Tibial nerve (tissue), 4 donors: Measurements from ENCODE around the gene ZNF185. TPM values are rescaled to one million over a fixed set of nuclear protein-coding genes. Genes with fewer than 3 reads are reported as not detected.

Experiments
- DNase-seq, 2 donors: peaks; one replicate each; pipeline ENCODE4 v3.0.0-alpha.2; 2019; ENCODE audit warnings: low spot score in 2 of 2
- H3K27ac ChIP-seq, 4 donors: fragments of 200-600 bp; sonication (generic) in 3 of 4; one replicate each; pipeline ENCODE4 v1.5.1; 2017 to 2019; ENCODE audit warnings: mild to moderate bottlenecking in 1 of 4
- H3K27me3 ChIP-seq, 2 donors: fragments of 200-600 bp; sonication (generic) in 1 of 2; one replicate each; pipeline versions ENCODE4 v1.5.1 to v1.6.0; 2017 to 2019
- H3K36me3 ChIP-seq, 3 donors: fragments of 200-600 bp; sonication (generic); one replicate each; pipeline ENCODE4 v1.5.1; 2018 to 2019
- H3K4me1 ChIP-seq, 4 donors: fragments of 200-600 bp; sonication (generic) in 3 of 4; one replicate each; pipeline ENCODE4 v1.5.1; 2017 to 2019
- H3K4me3 ChIP-seq, 4 donors: fragments of 200-600 bp; sonication (generic) in 3 of 4; one replicate each; pipeline ENCODE4 v1.5.1; 2017 to 2019; ENCODE audit warnings: mild to moderate bottlenecking in 1 of 4, moderate library complexity in 1 of 4
- H3K9me3 ChIP-seq, 4 donors: fragments of 200-600 bp; sonication (generic) in 3 of 4; one replicate each; pipeline ENCODE4 v1.5.1; 2017 to 2019
- CTCF ChIP-seq, 5 experiments: fragments of 200-600 bp in 3 of 5; fragments of 450-650 bp in 2 of 5; sonication (generic) in 3 of 5; IDR thresholded peaks; one replicate each; pipeline ENCODE4 v1.5.1; 2016 to 2019; ENCODE audit warnings: antibody characterized with exemption in 5 of 5, mild to moderate bottlenecking in 3 of 5, moderate library complexity in 2 of 5
- EP300 ChIP-seq, 2 donors: sonication (generic); formaldehyde crosslinking; IDR thresholded peaks; one replicate each; pipeline ENCODE4 v1.6.1; 2017; ENCODE audit warnings: antibody characterized with exemption in 2 of 2, mild to moderate bottlenecking in 1 of 2
- POLR2A ChIP-seq, 2 donors: fragments of 450-650 bp; IDR thresholded peaks; one replicate each; pipeline ENCODE4 v1.6.1; 2017; ENCODE audit warnings: antibody characterized with exemption in 2 of 2, mild to moderate bottlenecking in 2 of 2, moderate library complexity in 2 of 2
- whole genome bisulfite sequencing, 2 donors: methylation state at CpG; one replicate each; pipeline ENCODE4 v1.1.5; 2018; 5-methylcytosine and 5-hydroxymethylcytosine counted together
- total RNA-seq, 4 donors: library from RNA; depleted of rRNA; stranded (reverse); fragments of >200 nt; gene quantifications; one replicate each; pipeline ENCODE4 v1.1.0, GENCODE V29; 2016

The ZNF185 gene
- total RNA-seq, 4 donors from 2014 or later: 17.1 to 55.1 (median 28.6) TPM

DNA sequence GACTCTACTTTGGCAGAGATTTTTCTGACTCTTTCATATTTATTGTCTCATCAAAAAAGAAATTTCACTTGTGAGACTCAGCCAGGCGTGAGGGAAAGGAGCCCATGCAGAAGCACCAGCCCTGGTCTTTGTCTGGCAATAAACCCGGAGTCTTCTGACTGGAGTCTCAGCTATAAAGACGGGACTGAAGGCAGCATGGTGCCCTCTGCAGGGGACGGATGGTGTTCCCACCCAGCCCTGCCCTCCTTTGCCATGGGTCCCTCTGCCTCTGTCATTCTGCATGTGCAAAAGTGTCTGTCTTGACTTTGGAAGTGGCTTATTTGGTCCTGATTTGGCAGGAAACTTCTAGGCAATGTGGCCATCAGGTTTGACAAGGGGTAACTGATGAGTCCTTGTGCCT is 14.2 kb downstream of the ZNF185 start:
- 59 to 76% methylated on average over 3 to 4 of the region's 4 CpGs for WGBS, 2 donors
- Histone ChIP-seq H3K27me3 (no peaks in the 10 kb centered on the region), H3K4me3 (no peak overlapping the region), H3K27ac (no peak overlapping the region), H3K4me1 (no peaks in the 10 kb centered on the region), H3K36me3 (no peaks in the 10 kb centered on the region), H3K9me3 (no peaks in the 10 kb centered on the region)
- TF ChIP-seq EP300 (IDR thresholded peaks at IDR 0.05) (no peak), POLR2A (IDR thresholded peaks at IDR 0.05) (no peak), CTCF (IDR thresholded peaks at IDR 0.05) (no peak)
- DNase-seq: no peak

DNA sequence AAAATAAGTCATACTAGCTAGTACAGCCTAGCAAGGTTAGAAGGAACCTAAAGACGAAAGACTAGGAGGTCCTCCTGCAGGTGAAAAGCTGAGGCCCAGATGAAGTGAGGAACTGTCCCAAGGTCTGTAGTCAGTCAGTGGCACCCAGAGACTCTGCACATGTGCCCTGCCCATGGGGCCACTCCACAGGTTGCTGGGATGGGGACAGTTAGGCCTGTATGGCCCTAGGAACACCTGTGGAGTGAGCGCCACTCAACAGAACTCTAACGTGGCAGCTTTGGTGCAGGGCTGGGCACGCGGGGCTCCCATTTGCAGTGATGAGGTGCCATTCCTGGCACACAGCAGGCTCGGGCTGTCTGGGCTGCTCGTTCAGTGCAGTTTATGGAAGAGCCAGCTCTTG is 14.8 kb downstream of the ZNF185 start:
- Histone ChIP-seq H3K4me1 (no peaks in the 10 kb centered on the region), H3K9me3 (no peaks in the 10 kb centered on the region), H3K36me3 (no peaks in the 10 kb centered on the region), H3K27ac (no peak overlapping the region), H3K4me3 (no peak overlapping the region), H3K27me3 (no peaks in the 10 kb centered on the region)
- DNase-seq: no peak
- no peak for TF ChIP-seq EP300 (IDR thresholded peaks at IDR 0.05)
- no peak for TF ChIP-seq CTCF (IDR thresholded peaks at IDR 0.05)
- no peak for TF ChIP-seq POLR2A (IDR thresholded peaks at IDR 0.05)
- WGBS, 2 donors: 73 to 100% methylated on average over 1 to 7 of the region's 7 CpGs

DNA sequence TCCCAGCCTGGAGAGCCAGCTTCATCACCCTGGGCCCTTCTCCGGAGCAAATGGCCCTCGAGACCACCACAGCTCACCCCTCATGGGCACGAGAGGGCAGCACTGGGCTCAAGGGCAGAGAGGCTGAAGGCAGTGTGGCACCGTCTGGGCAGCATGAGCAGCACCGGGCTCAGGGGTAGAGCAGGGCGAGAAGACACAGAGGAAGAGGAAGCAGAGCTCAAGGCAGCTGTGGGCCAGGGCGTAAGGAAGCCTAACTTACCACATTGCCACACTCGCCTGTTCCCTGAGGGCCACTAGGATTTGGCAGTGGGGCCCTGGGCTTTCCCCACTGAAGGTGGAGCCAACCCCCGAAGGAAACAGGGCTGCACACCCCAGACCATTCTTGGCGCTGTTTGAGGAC is 15.5 kb downstream of the ZNF185 start:
- Histone ChIP-seq H3K9me3 (no peaks in the 10 kb centered on the region), H3K27me3 (no peaks in the 10 kb centered on the region), H3K4me1 (no peaks in the 10 kb centered on the region), H3K27ac (no peak overlapping the region), H3K4me3 (no peak overlapping the region), H3K36me3 (no peaks in the 10 kb centered on the region)
- 80% methylated on average over 10 of the region's 10 CpGs; no CpG with 5 or more reads in 1 of the 2 donors for WGBS, 2 donors
- TF ChIP-seq EP300 (IDR thresholded peaks at IDR 0.05): no peak
- TF ChIP-seq POLR2A (IDR thresholded peaks at IDR 0.05): no peak
- TF ChIP-seq CTCF (IDR thresholded peaks at IDR 0.05): no peak
- no peak for DNase-seq

DNA sequence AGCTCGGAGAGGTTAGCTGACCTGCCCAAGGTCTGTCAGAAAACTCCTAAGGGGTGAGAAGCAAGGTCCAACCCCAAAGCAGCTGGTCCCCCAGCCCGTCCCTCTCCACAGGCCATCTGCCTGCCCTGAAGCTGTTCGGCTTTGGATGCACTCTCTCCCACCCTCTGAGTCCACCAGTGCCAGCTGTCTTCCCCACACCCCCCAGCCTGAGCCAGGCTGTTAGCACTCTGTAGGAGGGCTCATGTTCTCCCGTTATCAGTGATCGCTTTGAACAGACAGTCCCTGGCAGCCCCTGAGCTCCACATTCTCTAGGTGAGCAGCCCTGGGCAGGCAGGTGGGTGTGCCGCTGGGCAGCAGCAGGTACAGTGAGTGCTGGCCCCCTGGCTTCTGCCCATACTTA is 16.0 kb downstream of the ZNF185 start:
- Histone ChIP-seq H3K4me1 (no peaks in the 10 kb centered on the region), H3K4me3 (no peak overlapping the region), H3K27ac (no peak overlapping the region), H3K36me3 (no peaks in the 10 kb centered on the region), H3K27me3 (no peaks in the 10 kb centered on the region), H3K9me3 (no peaks in the 10 kb centered on the region)
- 88 to 95% methylated on average over 4 to 6 of the region's 6 CpGs for WGBS, 2 donors
- no peak for DNase-seq
- TF ChIP-seq CTCF (IDR thresholded peaks at IDR 0.05) (no peak), POLR2A (IDR thresholded peaks at IDR 0.05) (no peak)

DNA sequence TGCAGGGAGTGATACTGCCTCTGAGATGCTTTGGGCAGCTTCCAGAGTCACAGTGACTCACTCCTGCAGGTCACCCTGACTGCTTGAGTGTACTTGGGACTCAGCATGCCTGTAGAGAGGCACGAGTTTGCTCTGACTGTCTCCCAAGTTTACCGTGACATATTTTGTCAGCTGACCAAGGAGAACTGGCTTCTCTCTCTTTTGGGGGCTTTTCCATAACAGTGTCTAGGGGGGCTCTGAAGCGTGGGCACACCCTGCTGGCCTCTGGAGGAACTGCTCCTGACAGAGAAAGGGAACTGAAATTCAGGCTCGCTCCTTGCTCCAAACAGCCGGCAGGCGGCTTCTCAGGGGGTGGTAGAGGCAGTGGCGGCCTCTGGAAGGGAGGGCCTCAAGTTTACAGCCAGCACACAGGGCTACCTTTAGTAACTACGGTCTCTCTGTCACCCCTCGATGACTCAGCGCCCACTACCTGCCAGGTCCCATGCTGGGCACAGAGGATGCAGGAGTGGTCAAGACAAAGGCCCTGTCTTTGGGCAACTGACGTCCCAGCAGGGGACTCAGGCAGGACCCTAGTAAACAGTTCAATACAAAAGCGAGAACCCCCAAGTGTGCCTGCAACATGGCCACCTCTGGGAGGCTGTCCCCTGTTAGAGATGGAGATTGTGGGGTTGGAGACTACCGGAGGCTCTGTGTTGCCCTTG is 17.8 kb downstream of the ZNF185 start:
- H3K27me3 ChIP-seq: no peaks in the 10 kb centered on the region
- no peaks in the 10 kb centered on the region for H3K9me3 ChIP-seq
- no peak overlapping the region for H3K27ac ChIP-seq
- no peak overlapping the region for H3K4me3 ChIP-seq
- 35 to 47% methylated on average over 6 to 13 of the region's 13 CpGs for WGBS, 2 donors
- no peak for DNase-seq
- TF ChIP-seq CTCF (IDR thresholded peaks at IDR 0.05) (peak; percentile 13 to 39 (median 38)), EP300 (IDR thresholded peaks at IDR 0.05) (no peak)
- no peaks in the 10 kb centered on the region for H3K4me1 ChIP-seq
- H3K36me3 ChIP-seq: no peaks in the 10 kb centered on the region
